Measurements from ENCODE around the gene ZBED6.
"Not testable (repeated sequence)": the region's sequence is repeated elsewhere in the genome, so short reads cannot be mapped to it uniquely, and the experiment has no call there.

ZBED6 gene

DNA sequence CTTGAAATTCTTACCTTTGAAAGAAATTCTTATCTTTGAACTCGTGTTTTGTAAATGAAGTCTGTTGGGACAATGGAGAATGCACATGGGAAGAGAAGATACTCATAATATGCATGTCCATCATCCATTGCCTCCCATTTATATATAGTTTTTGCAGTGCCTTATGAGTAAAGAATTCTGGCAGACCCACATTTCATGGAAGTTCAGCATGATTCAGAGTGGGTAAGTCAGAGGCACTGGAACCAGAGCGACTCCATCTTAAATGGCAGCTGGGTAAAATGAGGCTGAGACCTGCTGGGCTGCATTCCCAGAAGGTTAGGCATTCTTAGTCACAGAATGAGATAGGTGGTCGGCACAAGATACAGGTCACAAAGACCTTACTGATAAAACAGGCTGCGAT, 16.6 kb upstream of the ZBED6 start:
- DNase-seq (ENCODE audit: low spot score), result no peak

- no peak for DNase-seq (ENCODE audit: low spot score)
Observed at GRCh38 chr1:203781962-203782361, 13.5 kb upstream of the ZBED6 start.

DNA sequence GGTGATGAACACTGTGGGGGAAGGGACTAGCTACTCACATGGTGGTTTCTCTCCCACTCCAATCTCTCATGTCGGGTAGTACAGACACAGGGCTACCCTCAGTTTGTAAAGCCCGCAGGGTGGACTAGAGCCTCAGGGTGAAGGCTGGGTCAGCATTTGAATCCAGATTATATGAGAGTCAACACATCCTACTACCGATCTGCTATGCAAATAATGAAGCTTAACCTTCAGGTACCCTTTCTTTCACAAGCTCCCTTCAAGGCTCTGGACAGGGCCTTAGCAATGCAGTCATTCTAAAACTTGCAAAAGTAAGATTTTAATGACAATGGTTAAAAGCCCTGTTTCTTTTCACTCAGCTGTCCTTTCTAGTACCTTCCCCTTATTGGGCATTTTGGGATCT, 5.5 kb upstream of the ZBED6 start:
- no peak for DNase-seq (ENCODE audit: low spot score)

GRCh38 chr1:203791498-203791897, 3.9 kb upstream of the ZBED6 start:
- no peak for DNase-seq (ENCODE audit: low spot score)

- DNase-seq (ENCODE audit: low spot score), result no peak
Observed at GRCh38 chr1:203792486-203792885, 2.9 kb upstream of the ZBED6 start.

DNA sequence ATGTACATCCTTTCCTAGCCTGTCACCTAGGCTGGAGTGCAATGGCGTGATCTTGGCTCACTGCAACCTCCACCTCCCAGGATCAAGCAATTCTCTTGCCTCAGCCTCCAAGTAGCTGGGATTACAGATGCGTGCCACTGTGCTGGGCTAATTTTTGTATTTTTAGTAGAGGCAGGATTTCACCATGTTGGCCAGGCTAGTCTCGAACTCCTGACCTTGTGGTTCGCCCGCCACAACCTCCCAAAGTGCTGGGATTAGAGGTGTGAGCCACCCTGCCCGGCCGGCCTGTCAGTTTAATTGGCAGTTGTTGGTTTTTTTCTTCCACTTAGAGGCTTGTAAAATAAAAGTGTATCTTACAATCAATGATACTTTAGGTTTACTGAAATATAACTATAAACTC, 1.9 kb upstream of the ZBED6 start:
- DNase-seq (ENCODE audit: low spot score), result not testable (repeated sequence)

DNA sequence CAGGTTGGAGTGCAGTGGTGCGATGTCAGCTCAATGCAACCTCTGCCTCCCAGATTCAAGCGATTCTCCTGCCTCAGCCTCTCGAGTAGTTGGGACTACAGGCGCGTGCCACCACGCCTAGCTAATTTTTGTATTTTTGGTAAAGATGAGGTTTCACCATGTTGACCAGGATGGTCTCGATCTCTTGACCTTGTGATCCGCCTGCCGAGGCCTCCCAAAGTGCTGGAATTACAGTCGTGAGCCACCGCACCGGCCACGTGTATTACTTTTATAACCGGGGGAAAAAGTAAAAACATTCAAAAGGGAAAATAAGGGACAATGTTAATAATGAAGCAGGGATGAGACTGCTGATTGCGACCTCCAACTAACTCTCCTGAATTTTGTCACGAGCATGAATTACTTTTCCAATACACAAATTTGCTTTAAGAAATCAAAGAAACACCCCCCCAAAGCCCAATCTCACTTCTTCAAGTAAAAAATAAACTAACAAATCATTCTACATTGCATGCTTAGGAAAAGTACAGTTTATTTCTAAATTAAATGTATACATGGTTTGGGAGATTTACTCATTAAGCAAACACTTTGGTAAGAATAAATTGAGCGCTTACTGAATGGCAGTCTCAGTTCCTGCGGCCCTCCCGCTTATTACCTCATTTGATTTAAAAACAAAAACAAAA, 521 bp upstream of the ZBED6 start:
- DNase-seq (ENCODE audit: low spot score), result no peak

GRCh38 chr1:203796236-203796605, 798 bp downstream of the ZBED6 start:
- no peak for DNase-seq (ENCODE audit: low spot score)

GRCh38 chr1:203797216-203797615, 1.8 kb downstream of the ZBED6 start:
- no peak for DNase-seq (ENCODE audit: low spot score)

DNA sequence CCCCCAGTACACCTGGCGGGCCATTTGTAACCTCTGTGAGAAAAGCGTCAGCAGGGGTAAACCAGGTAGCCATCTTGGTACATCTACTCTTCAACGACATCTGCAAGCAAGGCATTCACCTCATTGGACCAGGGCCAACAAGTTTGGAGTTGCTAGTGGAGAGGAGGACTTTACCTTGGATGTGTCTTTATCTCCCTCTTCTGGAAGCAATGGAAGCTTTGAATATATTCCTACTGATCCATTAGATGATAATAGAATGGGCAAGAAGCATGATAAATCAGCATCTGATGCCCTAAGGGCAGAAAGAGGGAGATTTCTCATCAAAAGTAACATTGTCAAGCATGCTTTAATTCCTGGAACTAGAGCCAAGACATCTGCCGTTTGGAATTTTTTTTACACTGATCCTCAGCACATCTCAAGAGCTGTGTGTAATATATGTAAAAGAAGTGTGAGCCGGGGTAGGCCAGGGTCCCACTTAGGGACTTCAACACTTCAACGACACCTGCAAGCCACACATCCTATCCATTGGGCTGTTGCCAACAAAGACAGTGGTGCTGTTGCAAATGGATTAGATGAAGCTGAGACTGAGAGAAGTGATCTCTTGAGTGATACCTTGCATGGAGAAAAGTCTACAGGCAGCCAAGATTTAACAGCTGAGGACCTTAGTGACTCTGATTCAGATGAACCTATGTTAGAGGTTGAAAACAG, 2.7 kb downstream of the ZBED6 start:
- no peak for DNase-seq (ENCODE audit: low spot score)

DNA sequence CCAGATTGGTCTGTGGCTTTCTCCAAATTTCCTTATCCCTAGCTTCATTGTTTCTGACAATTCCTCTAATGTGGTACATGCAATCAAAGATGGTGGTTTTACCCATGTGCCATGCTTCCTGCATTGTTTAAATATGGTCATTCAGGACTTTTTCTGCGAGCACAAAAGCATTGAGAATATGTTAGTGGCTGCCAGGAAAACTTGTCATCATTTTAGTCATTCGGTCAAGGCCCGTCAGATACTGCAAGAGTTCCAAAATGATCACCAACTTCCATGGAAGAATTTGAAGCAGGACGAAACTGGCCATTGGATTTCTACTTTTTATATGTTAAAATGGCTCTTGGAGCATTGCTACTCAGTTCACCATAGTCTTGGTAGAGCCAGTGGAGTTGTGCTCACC, 3.7 kb downstream of the ZBED6 start:
- DNase-seq (ENCODE audit: low spot score), result no peak

GRCh38 chr1:203799971-203800370, 4.5 kb downstream of the ZBED6 start:
- no peak for DNase-seq (ENCODE audit: low spot score)

GRCh38 chr1:203805689-203806088, 10.3 kb downstream of the ZBED6 start:
- no peak for DNase-seq (ENCODE audit: low spot score)

DNA sequence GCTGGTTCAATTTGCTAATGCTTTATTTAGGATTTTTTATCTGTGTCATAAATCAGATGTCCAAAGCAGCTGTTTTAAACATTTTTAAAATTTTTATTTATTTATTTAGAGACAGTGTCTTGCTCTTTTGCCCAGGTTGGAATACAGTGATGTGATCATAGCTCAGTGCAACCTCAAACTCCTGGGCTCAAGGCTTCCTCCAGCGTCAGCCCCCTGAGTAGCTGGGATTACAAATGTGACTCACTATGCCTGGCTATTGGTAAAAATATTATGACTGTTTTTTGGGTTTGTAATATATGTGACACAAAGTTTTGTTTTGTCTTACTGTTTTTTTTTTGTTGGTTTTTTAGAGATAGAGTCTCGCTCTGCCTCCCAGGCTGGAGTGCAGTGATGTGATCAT, 11.8 kb downstream of the ZBED6 start:
- DNase-seq (ENCODE audit: low spot score), result peak; percentile 40

- no peak for DNase-seq (ENCODE audit: low spot score)
Observed at GRCh38 chr1:203813581-203814341, 18.3 kb downstream of the ZBED6 start.

GRCh38 chr1:203818399-203818798, 23.0 kb downstream of the ZBED6 start:
- no peak for DNase-seq (ENCODE audit: low spot score)

- DNase-seq (ENCODE audit: low spot score), result peak; percentile 5
Observed at GRCh38 chr1:203823306-203823705, 27.9 kb downstream of the ZBED6 start.

GRCh38 chr1:203826175-203826574, 30.8 kb downstream of the ZBED6 start:
- DNase-seq (ENCODE audit: low spot score), result no peak

GRCh38 chr1:203828002-203828401, 32.6 kb downstream of the ZBED6 start:
- DNase-seq (ENCODE audit: low spot score), result no peak

DNA sequence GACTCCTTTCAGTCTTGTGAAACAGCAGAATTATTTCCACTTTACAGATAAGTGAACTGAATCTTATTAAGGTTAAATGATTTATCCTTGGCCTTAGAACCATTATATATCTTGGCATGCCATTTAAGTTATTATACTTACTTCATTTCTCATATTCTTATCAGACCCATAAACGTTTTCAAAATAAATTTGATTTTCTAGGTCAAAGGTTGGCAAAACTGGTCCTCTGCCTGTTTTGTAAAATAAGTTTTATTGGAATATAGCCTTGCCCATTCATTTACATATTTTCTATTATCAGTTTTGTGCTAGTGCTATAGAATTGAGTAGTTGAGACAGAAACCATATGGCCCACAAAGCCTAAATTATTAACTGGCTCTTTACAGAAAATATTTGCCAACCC, 33.1 kb downstream of the ZBED6 start:
- no peak for DNase-seq (ENCODE audit: low spot score)

GRCh38 chr1:203829247-203829646, 33.8 kb downstream of the ZBED6 start:
- DNase-seq (ENCODE audit: low spot score), result not testable (repeated sequence)

GRCh38 chr1:203835476-203835875, 40.1 kb downstream of the ZBED6 start:
- DNase-seq (ENCODE audit: low spot score), result no peak

DNA sequence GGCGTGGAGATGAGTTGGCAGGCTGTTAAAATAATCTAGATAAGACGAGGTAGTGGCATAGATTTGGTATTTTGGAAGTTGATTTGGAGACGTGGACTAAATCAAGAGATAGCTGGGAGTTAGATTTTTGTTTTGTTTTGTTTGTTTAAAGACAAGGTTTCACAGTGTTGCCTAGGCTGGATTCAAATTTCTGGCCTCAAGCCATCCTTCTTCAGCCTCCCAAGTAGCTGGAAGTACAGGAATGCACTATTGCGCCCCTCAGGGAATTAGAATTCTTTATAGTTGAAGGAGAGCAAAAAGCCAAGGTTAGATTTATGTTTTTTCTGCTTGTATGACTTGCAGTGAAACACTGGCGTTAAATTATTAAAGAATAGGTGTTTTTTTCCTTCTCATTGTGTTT, 43.7 kb downstream of the ZBED6 start:
- DNase-seq (ENCODE audit: low spot score), result no peak
